HepG2 (cell line): ENCODE results near the gene SPATA13. TPM values are rescaled to one million over a fixed set of nuclear protein-coding genes. Genes with fewer than 3 reads are reported as not detected.

ENCODE experiments used
- EP300 ChIP-seq, 3 experiments: sonication (generic) in 1 of 3; formaldehyde crosslinking in 1 of 3; IDR thresholded peaks; 2 replicates each; pipeline versions ENCODE4 v1.5.1 to v1.6.1; 2011 to 2020; ENCODE audit warnings: low read depth in 2 of 3, low read length in 2 of 3, borderline replicate concordance in 1 of 3, improper control_type of control experiment in 1 of 3, mild to moderate bottlenecking in 1 of 3, missing genetic modification reagents in 1 of 3, moderate library complexity in 1 of 3
- FOSL2 ChIP-seq: sonication (generic); formaldehyde crosslinking; IDR thresholded peaks from 2 replicates; pipeline ENCODE4 v1.4.0; 2020; ENCODE audit warnings: missing genetic modification reagents
- FOXC1 ChIP-seq: sonication (generic); formaldehyde crosslinking; IDR thresholded peaks from 2 replicates; pipeline ENCODE4 v1.8.0; 2022; ENCODE audit warnings: mild to moderate bottlenecking, missing genetic modification reagents, borderline replicate concordance
- GMEB1 ChIP-seq: sonication (generic); formaldehyde crosslinking; IDR thresholded peaks from 2 replicates; pipeline ENCODE4 v1.5.1; 2020; ENCODE audit warnings: missing genetic modification reagents, mild to moderate bottlenecking, borderline replicate concordance
- GRHL1 ChIP-seq: sonication (generic); formaldehyde crosslinking; conservative IDR thresholded peaks from 2 replicates; pipeline ENCODE4 v1.8.0; 2022; ENCODE audit warnings: missing genetic modification reagents
- HHEX ChIP-seq: IDR thresholded peaks from 2 replicates; pipeline ENCODE4 v1.6.1; 2016; ENCODE audit warnings: control low read depth
- HNRNPUL1 ChIP-seq: fragments of 200-400 bp; formaldehyde crosslinking; IDR thresholded peaks from 2 replicates; pipeline ENCODE4 v1.6.1; 2017; ENCODE audit warnings: low read depth, mild to moderate bottlenecking, low read length, moderate library complexity
- JARID2 ChIP-seq: sonication (generic); formaldehyde crosslinking; IDR thresholded peaks from 2 replicates; pipeline ENCODE4 v1.8.1; 2023; ENCODE audit warnings: missing genetic modification reagents, inconsistent platforms; ENCODE audit not compliant: insufficient replicate concordance
- MAF1 ChIP-seq: sonication (generic); formaldehyde crosslinking; IDR thresholded peaks from 2 replicates; pipeline ENCODE4 v1.5.0; 2020; ENCODE audit warnings: missing genetic modification reagents, borderline replicate concordance
- MAFF ChIP-seq: IDR thresholded peaks from 2 replicates; pipeline ENCODE4 v1.6.1; 2011; ENCODE audit warnings: low read depth, low read length, improper control_type of control experiment
- MXI1 ChIP-seq: IDR thresholded peaks from 3 replicates; pipeline ENCODE4 v1.6.1; 2012; ENCODE audit warnings: low read depth, low read length, inconsistent platforms, borderline replicate concordance
- NFKB2 ChIP-seq: sonication (generic); formaldehyde crosslinking; IDR thresholded peaks from 2 replicates; pipeline ENCODE4 v1.4.0; 2020; ENCODE audit warnings: missing genetic modification reagents, borderline replicate concordance
- PAXIP1 ChIP-seq: sonication (generic); formaldehyde crosslinking; conservative IDR thresholded peaks from 2 replicates; pipeline ENCODE4 v1.4.0; 2020; ENCODE audit warnings: mild to moderate bottlenecking, missing genetic modification reagents, moderate library complexity
- PBX2 ChIP-seq: IDR thresholded peaks from 2 replicates; pipeline ENCODE4 v1.6.1; 2016; ENCODE audit warnings: control low read depth
- PREB ChIP-seq: sonication (generic); formaldehyde crosslinking; IDR thresholded peaks from 2 replicates; pipeline ENCODE4 v1.4.0; 2020; ENCODE audit warnings: missing genetic modification reagents
- RFX1 ChIP-seq: fragments of 450-650 bp; IDR thresholded peaks from 2 replicates; pipeline ENCODE4 v1.6.1; 2017
- SOX5 ChIP-seq: IDR thresholded peaks from 2 replicates; pipeline ENCODE4 v1.6.1; 2016; ENCODE audit warnings: borderline replicate concordance
- ZNF816 ChIP-seq: sonication (generic); formaldehyde crosslinking; IDR thresholded peaks from 2 replicates; pipeline ENCODE4 v1.8.0; 2022; ENCODE audit warnings: missing genetic modification reagents, mild to moderate bottlenecking, borderline replicate concordance
- polyA plus RNA-seq, 8 experiments: library from polyadenylated mRNA; depleted of rRNA in 3 of 8; stranded (reverse) in 7 of 8; unstranded in 1 of 8; fragments of >200 nt; fragmentation: Illumina TruSeq in 4 of 8; extraction: Trizol in 4 of 8; gene quantifications; 2 replicates each; pipeline versions ENCODE4 v1.2.1 to v1.2.3, GENCODE V29; 2011 to 2016; ENCODE audit warnings: low read depth in 4 of 8, missing spikeins in 1 of 8, mixed read lengths in 1 of 8; ENCODE audit not compliant: insufficient read depth in 1 of 8
- total RNA-seq, 5 experiments: library from RNA; depleted of rRNA; stranded (reverse); fragments of >200 nt; fragmentation: Illumina TruSeq; extraction: Trizol; gene quantifications; 2 replicates each; pipeline ENCODE4 v1.2.3, GENCODE V29; 2016; ENCODE audit warnings: low read depth in 1 of 5

SPATA13 gene
- total and polyA plus RNA-seq, 2 of the 13 experiments (the other 11 are each of a cell fraction or from before 2014, with no cell fraction given), result 11.3 to 14.2 TPM

GRCh38 chr13:24148414-24149235 lies 11.9 kb upstream of the SPATA13 start (continued):
- TF ChIP-seq GMEB1 (CRISPR knock-in tag) (no peak), ZNF816 (0 out of 2 replicates have a peak, but pooled peaks have one; percentile 31), PREB (CRISPR knock-in tag) (no peak), MAFF (no peak), PAXIP1 (CRISPR knock-in tag) (peak; percentile 28; the same call in 1 of the 2 replicates), HHEX (no peak), MAF1 (CRISPR knock-in tag) (no peak), GRHL1 (no peak), NFKB2 (no peak), SOX5 (peak; percentile 79; the same call in 1 of the 2 replicates), RFX1 (peak; percentile 60), MXI1 (peak; percentile 49; the same call in 1 of the 3 replicates), FOXC1 (CRISPR knock-in tag) (no peak), FOSL2 (CRISPR knock-in tag) (peak; percentile 97), PBX2 (no peak), EP300 (IDR thresholded peaks at IDR 0.05; ENCODE audit: low read depth in 2 of 2, low read length in 2 of 2) (peak in 1 of 2 experiments; percentile 73; a peak in 1 of 4 replicates), EP300 (CRISPR knock-in tag; IDR thresholded peaks at IDR 0.05; ENCODE audit: borderline replicate concordance) (no peak), JARID2 (no peak), HNRNPUL1 (no peak)
